ENCODE data around the gene SULT1C3.

DNA sequence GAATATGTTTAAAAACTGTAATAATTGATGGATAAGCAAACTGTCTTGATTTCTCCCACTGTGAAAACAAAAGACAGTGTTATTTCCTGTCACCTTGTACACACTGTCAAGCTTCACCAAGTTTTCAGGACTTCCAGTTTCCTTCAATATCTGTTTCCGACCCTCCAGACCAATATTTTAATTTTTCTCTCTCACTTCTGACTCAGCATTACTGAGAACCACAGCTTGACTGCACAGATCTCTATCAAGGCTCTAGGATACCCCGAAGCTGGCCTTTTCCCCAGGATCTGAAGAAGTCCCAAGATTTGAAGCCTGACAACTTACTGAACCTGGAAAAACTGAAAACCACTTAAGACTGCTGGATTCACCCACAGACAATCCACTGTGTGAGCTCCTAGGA, 13.2 kb upstream of the SULT1C3 start:
- TF ChIP-seq, protein P1, sequence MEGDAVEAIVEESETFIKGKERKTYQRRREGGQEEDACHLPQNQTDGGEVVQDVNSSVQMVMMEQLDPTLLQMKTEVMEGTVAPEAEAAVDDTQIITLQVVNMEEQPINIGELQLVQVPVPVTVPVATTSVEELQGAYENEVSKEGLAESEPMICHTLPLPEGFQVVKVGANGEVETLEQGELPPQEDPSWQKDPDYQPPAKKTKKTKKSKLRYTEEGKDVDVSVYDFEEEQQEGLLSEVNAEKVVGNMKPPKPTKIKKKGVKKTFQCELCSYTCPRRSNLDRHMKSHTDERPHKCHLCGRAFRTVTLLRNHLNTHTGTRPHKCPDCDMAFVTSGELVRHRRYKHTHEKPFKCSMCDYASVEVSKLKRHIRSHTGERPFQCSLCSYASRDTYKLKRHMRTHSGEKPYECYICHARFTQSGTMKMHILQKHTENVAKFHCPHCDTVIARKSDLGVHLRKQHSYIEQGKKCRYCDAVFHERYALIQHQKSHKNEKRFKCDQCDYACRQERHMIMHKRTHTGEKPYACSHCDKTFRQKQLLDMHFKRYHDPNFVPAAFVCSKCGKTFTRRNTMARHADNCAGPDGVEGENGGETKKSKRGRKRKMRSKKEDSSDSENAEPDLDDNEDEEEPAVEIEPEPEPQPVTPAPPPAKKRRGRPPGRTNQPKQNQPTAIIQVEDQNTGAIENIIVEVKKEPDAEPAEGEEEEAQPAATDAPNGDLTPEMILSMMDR (IDR thresholded peaks at IDR 0.05; ENCODE audit: low read depth, low read length, missing input control) = no peak
- no peak for TF ChIP-seq EGR1 (IDR thresholded peaks at IDR 0.05; ENCODE audit: low read depth in 2 of 2)
- no peak for TF ChIP-seq HNF4G (IDR thresholded peaks at IDR 0.05)

All from liver (tissue), 3 donors.